Caco-2 (cell line): ENCODE data around the gene CSMD2. TPM values are rescaled to one million over a fixed set of nuclear protein-coding genes. Genes with fewer than 3 reads are reported as not detected.

Experiments
- BruUV-seq: library from RNA; stranded (reverse); fragments of 400-500 nt; replicated peaks from 2 replicates; lab custom pipeline; 2021; lab: Mats Ljungman, UMichigan
- CTCF ChIA-PET: fragments of 300-600 bp; sonication (Branson Sonifier 250); formaldehyde crosslinking; loops from one replicate; lab custom pipeline; 2022; ENCODE audit warnings: antibody characterized with exemption; lab: Charles Lee
- POLR2A ChIA-PET: fragments of 300-600 bp; sonication (Branson Sonifier 250); formaldehyde crosslinking; loops from one replicate; lab custom pipeline; 2022; ENCODE audit warnings: antibody characterized with exemption; lab: Charles Lee
- DNase-seq, 2 experiments: peaks; one replicate each; pipeline versions ENCODE4 v3.0.0 to v3.0.0-alpha.2; 2020 to 2022
- H3K27me3 ChIP-seq: replicated peaks from 2 replicates; pipeline ENCODE4 v1.6.0; 2011; ENCODE audit warnings: low read length; ENCODE audit not compliant: control insufficient read depth, insufficient read depth
- H3K36me3 ChIP-seq: 2 replicates; pipeline ENCODE4 v1.5.1; 2011; ENCODE audit warnings: low read length; ENCODE audit not compliant: control insufficient read depth, insufficient read depth
- H3K4me1 ChIP-seq: fragments of 250-450 bp; sonication (Bioruptor Pico); 2 replicates; pipeline ENCODE4 v1.5.1; 2020; ENCODE audit warnings: mild to moderate bottlenecking
- H3K4me3 ChIP-seq: 2 replicates; pipeline ENCODE4 v1.5.1; 2011; ENCODE audit warnings: low read depth, mild to moderate bottlenecking, control low read depth, low read length
- H3K9me3 ChIP-seq: fragments of 250-450 bp; sonication (Bioruptor Pico); 2 replicates; pipeline ENCODE4 v1.5.1; 2020; ENCODE audit warnings: mild to moderate bottlenecking, moderate library complexity
- H3K27ac Mint-ChIP-seq: one replicate; pipeline ENCODE4 v1.8.0; 2022; ENCODE audit warnings: mixed read lengths; ENCODE audit not compliant: unreplicated experiment
- H3K27me3 Mint-ChIP-seq: one replicate; pipeline ENCODE4 v1.8.0; 2022; ENCODE audit warnings: mixed read lengths; ENCODE audit not compliant: insufficient read depth, unreplicated experiment
- H3K36me3 Mint-ChIP-seq: one replicate; pipeline ENCODE4 v1.8.0; 2022; ENCODE audit warnings: mild to moderate bottlenecking, mixed read lengths; ENCODE audit not compliant: insufficient read depth, unreplicated experiment
- H3K4me1 Mint-ChIP-seq: one replicate; pipeline ENCODE4 v1.8.0; 2022; ENCODE audit warnings: low read depth, mixed read lengths; ENCODE audit not compliant: unreplicated experiment
- H3K4me3 Mint-ChIP-seq: one replicate; pipeline ENCODE4 v1.8.0; 2022; ENCODE audit warnings: mild to moderate bottlenecking, moderate library complexity, mixed read lengths; ENCODE audit not compliant: unreplicated experiment
- H3K9me3 Mint-ChIP-seq: one replicate; pipeline ENCODE4 v1.8.0; 2022; ENCODE audit warnings: mixed read lengths; ENCODE audit not compliant: unreplicated experiment
- intact Hi-C: fragments of 100-400 bp; cut with micrococcal nuclease; formaldehyde crosslinking; loops from one replicate; pipeline ENCODE4 v1.10.0; 2022; ENCODE audit not compliant: unreplicated experiment
- total RNA-seq: library from RNA; stranded (reverse); gene quantifications from 2 replicates; pipeline ENCODE4 v1.2.3, GENCODE V29; 2022
- TF ChIP-seq, protein P1 (sequence below), 2 experiments: fragments of 200-600 bp in 1 of 2; IDR thresholded peaks; 1 replicate in 1 of 2; 2 replicates in 1 of 2; pipeline versions ENCODE4 v1.5.1 to v1.8.0; 2011 to 2022; ENCODE audit warnings: antibody characterized with exemption in 1 of 2, control low read depth in 1 of 2, inconsistent platforms in 1 of 2, low read depth in 1 of 2, low read length in 1 of 2, mild to moderate bottlenecking in 1 of 2, moderate library complexity in 1 of 2; ENCODE audit not compliant: insufficient read depth in 1 of 2, severe bottlenecking in 1 of 2, unreplicated experiment in 1 of 2

Gene CSMD2
- total RNA-seq, 1 experiment from 2014 or later, result not detected

DNA sequence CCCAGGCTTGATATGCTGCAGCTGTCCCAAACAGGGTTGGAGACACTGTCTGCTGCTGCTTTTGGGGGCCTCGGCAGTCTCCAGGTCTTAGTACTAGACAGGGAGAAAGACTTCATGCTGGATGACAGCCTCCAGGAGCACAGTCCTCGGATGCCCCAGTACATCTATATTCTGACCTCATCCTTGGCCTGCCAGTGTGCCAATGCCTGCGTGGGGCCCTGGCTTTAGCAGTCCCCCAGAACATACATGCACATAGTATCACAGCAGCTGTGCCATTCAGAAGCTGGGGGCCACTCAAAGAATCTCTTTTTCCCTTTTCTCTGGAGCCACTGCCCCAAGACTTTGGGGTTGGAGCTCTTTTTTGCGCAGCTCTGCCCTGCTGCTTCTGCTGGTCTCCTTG lies 697.0 kb downstream of the CSMD2 start:
- CTCF ChIA-PET, result interaction anchor here (0.7 kb wide), 1 partner anchor 104 kb away, joined by 4 read pairs; no protein-coding TSS in a partner anchor

DNA sequence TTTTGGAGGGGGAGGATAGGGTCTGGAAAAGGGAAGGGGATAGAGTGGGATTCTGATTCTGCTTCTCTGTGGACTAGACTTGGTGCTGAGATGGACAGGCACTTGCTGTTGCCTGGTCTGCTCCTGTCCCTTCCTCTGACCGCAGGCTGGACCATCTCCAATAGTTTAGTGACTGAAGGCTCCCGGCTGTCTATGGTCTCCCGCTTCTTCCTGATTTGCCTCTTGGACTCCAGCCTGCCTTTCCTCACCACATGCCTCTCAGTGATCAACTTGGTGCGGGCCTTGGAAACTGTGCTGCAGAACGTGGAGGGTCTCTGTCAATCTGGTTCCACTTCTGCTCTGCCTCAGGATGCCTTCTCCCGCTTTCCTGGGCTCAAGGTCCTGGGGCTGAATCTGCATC lies 698.9 kb downstream of the CSMD2 start:
- no peak for DNase-seq
- intact Hi-C loops, result no loop called here
- H3K4me1 ChIP-seq, result 0 out of 2 replicates have a peak, but pooled peaks cover 4% of the 10 kb centered on the region
- no peaks in the 10 kb centered on the region for H3K36me3 Mint-ChIP-seq
- H3K9me3 ChIP-seq, result no peaks in the 10 kb centered on the region
- TF ChIP-seq, protein P1, sequence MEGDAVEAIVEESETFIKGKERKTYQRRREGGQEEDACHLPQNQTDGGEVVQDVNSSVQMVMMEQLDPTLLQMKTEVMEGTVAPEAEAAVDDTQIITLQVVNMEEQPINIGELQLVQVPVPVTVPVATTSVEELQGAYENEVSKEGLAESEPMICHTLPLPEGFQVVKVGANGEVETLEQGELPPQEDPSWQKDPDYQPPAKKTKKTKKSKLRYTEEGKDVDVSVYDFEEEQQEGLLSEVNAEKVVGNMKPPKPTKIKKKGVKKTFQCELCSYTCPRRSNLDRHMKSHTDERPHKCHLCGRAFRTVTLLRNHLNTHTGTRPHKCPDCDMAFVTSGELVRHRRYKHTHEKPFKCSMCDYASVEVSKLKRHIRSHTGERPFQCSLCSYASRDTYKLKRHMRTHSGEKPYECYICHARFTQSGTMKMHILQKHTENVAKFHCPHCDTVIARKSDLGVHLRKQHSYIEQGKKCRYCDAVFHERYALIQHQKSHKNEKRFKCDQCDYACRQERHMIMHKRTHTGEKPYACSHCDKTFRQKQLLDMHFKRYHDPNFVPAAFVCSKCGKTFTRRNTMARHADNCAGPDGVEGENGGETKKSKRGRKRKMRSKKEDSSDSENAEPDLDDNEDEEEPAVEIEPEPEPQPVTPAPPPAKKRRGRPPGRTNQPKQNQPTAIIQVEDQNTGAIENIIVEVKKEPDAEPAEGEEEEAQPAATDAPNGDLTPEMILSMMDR (IDR thresholded peaks at IDR 0.05; ENCODE audit: insufficient read depth in 1 of 2, low read depth in 1 of 2, low read length in 1 of 2, severe bottlenecking in 1 of 2, unreplicated experiment in 1 of 2), result no peak
- no peak overlapping the region for H3K27ac Mint-ChIP-seq
- no peaks in the 10 kb centered on the region for H3K27me3 ChIP-seq
- CTCF ChIA-PET, result no interaction called here
- POLR2A ChIA-PET, result no interaction called here
- H3K9me3 Mint-ChIP-seq, result no peaks in the 10 kb centered on the region
- no peaks in the 10 kb centered on the region for H3K36me3 ChIP-seq
- BruUV-seq, result no TSS peak
- no peak overlapping the region for H3K4me3 Mint-ChIP-seq
- H3K4me1 Mint-ChIP-seq, result no peaks in the 10 kb centered on the region
- no peak overlapping the region for H3K4me3 ChIP-seq
- H3K27me3 Mint-ChIP-seq, result peaks cover 6% of the 10 kb centered on the region

More for the DNA sequence above, 697.0 kb downstream of the CSMD2 start:
- peaks cover 4% of the 10 kb centered on the region for H3K27me3 Mint-ChIP-seq
- POLR2A ChIA-PET, result no interaction called here
- Histone ChIP-seq H3K9me3 (no peaks in the 10 kb centered on the region), H3K4me1 (0 out of 2 replicates have a peak, but pooled peaks cover 4% of the 10 kb centered on the region), H3K36me3 (no peaks in the 10 kb centered on the region), H3K27me3 (no peaks in the 10 kb centered on the region), H3K4me3 (no peak overlapping the region)
- H3K4me1 Mint-ChIP-seq, result peaks cover 9% of the 10 kb centered on the region
- intact Hi-C loops, result no loop called here
- TF ChIP-seq, protein P1 (IDR thresholded peaks at IDR 0.05; ENCODE audit: insufficient read depth in 1 of 2, low read depth in 1 of 2, low read length in 1 of 2, severe bottlenecking in 1 of 2, unreplicated experiment in 1 of 2), result no peak
- no peak overlapping the region for H3K4me3 Mint-ChIP-seq
- DNase-seq, result no peak
- H3K9me3 Mint-ChIP-seq, result no peaks in the 10 kb centered on the region
- H3K36me3 Mint-ChIP-seq, result peaks cover 6% of the 10 kb centered on the region
- H3K27ac Mint-ChIP-seq, result no peak overlapping the region
- BruUV-seq, result no TSS peak

GRCh38 chr1:33465316-33465715 lies 699.7 kb downstream of the CSMD2 start:
- peaks cover 6% of the 10 kb centered on the region for H3K27me3 Mint-ChIP-seq
- no peak overlapping the region for H3K4me3 ChIP-seq
- no peaks in the 10 kb centered on the region for H3K9me3 ChIP-seq
- H3K27ac Mint-ChIP-seq, result no peak overlapping the region
- H3K27me3 ChIP-seq, result no peaks in the 10 kb centered on the region
- ChIA-PET POLR2A (no interaction called here), CTCF (no interaction called here)
- intact Hi-C loops, result no loop called here
- no peak overlapping the region for H3K4me3 Mint-ChIP-seq
- no peak for DNase-seq
- no peaks in the 10 kb centered on the region for H3K36me3 ChIP-seq
- H3K4me1 ChIP-seq, result no peaks in the 10 kb centered on the region
- H3K4me1 Mint-ChIP-seq, result no peaks in the 10 kb centered on the region
- TF ChIP-seq, protein P1 (IDR thresholded peaks at IDR 0.05; ENCODE audit: insufficient read depth in 1 of 2, low read depth in 1 of 2, low read length in 1 of 2, severe bottlenecking in 1 of 2, unreplicated experiment in 1 of 2), result no peak
- no TSS peak for BruUV-seq
- no peaks in the 10 kb centered on the region for H3K9me3 Mint-ChIP-seq
- H3K36me3 Mint-ChIP-seq, result no peaks in the 10 kb centered on the region
